Upper lobe of right lung (tissue), 1 donor: ENCODE measurements around the gene MLLT10. TPM values are rescaled to one million over a fixed set of nuclear protein-coding genes. Genes with fewer than 3 reads are reported as not detected.
A peak's percentile ranks its signal among the peaks of the same experiment; 100 is the strongest.

Experiments
- ATAC-seq: fragments of 200-7000 bp; cut with Tn5 transposase; one replicate; pipeline ENCODE4 v1.9.1; 2020; ENCODE audit warnings: mild to moderate bottlenecking, moderate library complexity
- DNase-seq: peaks from one replicate; pipeline ENCODE4 v3.0.0-alpha.2; 2020
- H3K27ac ChIP-seq: fragments of 200-600 bp; one replicate; pipeline ENCODE4 v1.8.0; 2022
- H3K27me3 ChIP-seq: fragments of 200-600 bp; one replicate; pipeline ENCODE4 v1.8.0; 2022; ENCODE audit warnings: mild to moderate bottlenecking
- H3K36me3 ChIP-seq: fragments of 200-600 bp; one replicate; pipeline ENCODE4 v1.8.0; 2022
- H3K4me1 ChIP-seq: fragments of 200-600 bp; one replicate; pipeline ENCODE4 v1.8.0; 2022
- H3K4me3 ChIP-seq: fragments of 200-600 bp; one replicate; pipeline ENCODE4 v1.8.0; 2022; ENCODE audit warnings: mild to moderate bottlenecking
- H3K9me3 ChIP-seq: fragments of 200-600 bp; one replicate; pipeline ENCODE4 v1.8.0; 2022
- CTCF ChIP-seq: fragments of 200-600 bp; IDR thresholded peaks from one replicate; pipeline ENCODE4 v1.8.0; 2022; ENCODE audit warnings: antibody characterized with exemption
- intact Hi-C: fragments of 100-400 bp; cut with DNase I; formaldehyde crosslinking; loops from one replicate; pipeline ENCODE4 v1.11.0; 2022
- total RNA-seq: library from RNA; stranded (reverse); fragmentation: NEBNext Ultra II Directional; extraction: Animal tissue kit (Norgen Biotek cat#: 25700); gene quantifications from one replicate; pipeline ENCODE4 v1.2.1, GENCODE V29; 2021
- donor health status: DM: no; HTN: yes; CAD: no; lungs with severe emphysema.

MLLT10 gene
- total RNA-seq, 1 donor from 2014 or later: 60.6 TPM

DNA sequence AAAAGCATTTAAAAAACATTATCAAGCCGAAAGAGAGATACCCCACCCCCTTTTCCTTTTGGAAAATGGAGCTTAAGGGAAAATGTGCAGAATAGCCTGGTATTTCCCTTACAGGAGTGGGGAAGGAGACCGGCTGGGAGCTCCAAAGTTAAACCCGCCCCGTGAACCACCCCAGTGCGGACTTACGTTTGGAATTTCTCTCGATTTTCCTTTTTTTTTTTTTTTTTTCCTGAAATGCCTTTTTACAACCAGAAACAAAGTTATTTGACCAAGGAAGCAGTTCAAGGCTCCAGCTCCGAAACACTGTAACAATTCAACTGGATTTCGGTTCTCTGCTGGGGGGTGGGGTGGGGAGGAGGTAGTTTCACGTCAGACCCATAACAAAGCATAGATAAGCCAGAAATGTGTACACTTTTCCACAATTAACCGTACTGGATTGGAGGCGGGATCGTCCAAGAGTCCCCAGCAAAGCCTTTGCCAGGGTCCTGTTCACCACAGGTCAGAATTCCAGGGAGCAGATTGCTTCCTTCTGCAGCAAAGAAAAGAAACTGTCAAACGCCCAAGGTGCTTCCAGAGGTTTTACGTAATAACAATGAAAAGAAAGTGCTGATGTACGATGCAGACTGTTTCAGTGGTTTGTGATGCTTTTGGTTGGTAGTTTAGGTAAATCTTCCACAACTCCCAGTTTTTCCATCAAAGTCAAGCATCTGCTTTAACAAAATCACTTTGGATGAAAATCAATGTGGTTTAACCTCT is 15.2 kb upstream of the MLLT10 start:
- DNase-seq (no peak), ATAC-seq (no peak)
- Histone ChIP-seq H3K9me3 (no peaks in the 10 kb centered on the region), H3K36me3 (no peaks in the 10 kb centered on the region), H3K4me3 (peak overlapping the region; percentile 60), H3K27ac (peak overlapping the region; percentile 81), H3K4me1 (peaks cover 15% of the 10 kb centered on the region), H3K27me3 (peaks cover 45% of the 10 kb centered on the region)
- intact Hi-C loops: loop anchor here (10.0 kb wide), 1 partner anchor 216 kb away; no protein-coding TSS in a partner anchor
- no peak for TF ChIP-seq CTCF

DNA sequence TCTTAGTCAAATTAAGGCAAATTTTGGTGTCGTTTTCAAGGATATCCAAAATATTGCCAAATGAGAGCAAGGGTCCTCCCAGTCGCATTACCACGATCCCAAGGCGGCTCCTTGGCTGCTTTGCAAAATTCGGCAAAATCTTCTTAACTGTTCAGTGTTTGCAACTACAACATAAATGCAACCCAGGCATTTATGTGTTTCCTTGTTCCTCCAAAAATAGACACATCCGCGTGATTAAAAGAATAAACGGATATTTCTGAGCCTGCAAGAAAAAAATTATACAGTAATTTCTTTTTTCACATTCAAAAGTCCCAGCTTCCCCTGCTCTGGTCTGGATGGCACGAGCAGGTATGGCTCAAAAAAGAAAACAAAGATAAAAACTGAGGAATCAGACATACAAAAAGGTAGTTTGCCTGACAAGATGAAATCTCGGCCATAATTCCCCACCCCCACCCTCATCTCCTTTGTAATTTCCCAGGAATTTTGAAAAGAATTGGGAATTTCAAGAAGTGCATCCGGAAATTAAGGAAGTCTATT is 14.6 kb upstream of the MLLT10 start:
- DNase-seq: no peak
- no peak for TF ChIP-seq CTCF
- H3K27me3 ChIP-seq: peaks cover 38% of the 10 kb centered on the region
- ATAC-seq: no peak
- peak overlapping the region; percentile 81 for H3K27ac ChIP-seq
- H3K36me3 ChIP-seq: no peaks in the 10 kb centered on the region
- peak overlapping the region; percentile 60 for H3K4me3 ChIP-seq
- H3K4me1 ChIP-seq: peaks cover 20% of the 10 kb centered on the region
- H3K9me3 ChIP-seq: no peaks in the 10 kb centered on the region
- intact Hi-C loops: loop anchor here (10.0 kb wide), 1 partner anchor 215 kb away; no protein-coding TSS in a partner anchor

DNA sequence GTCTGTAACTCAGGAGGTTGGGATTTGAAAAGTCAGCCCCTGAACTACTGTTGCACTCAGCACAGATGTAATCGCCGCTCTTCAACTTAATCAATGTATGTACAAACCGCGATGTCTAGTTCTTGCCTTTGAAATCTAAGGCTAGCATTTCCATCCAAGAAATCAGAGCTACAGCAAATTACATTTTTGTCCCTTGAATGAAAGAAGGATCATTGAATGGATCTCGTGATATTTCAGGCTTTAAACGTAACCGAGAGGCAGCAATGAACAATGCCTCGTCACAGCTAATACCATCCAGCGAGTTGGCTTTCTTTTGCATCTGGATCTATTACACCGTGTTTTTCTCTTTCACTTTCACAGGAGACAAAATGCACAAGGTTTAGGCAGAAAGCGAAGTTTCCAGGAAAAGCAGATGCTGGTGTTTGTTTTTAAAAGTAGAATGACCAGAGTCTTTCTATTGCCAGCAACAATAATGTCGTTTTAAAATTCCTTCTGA is 14.0 kb upstream of the MLLT10 start:
- intact Hi-C loops: loop anchor here (10.0 kb wide), 1 partner anchor 215 kb away; no protein-coding TSS in a partner anchor
- no peak for TF ChIP-seq CTCF
- ATAC-seq (no peak), DNase-seq (no peak)
- H3K27me3 ChIP-seq: peaks cover 33% of the 10 kb centered on the region
- H3K9me3 ChIP-seq: no peaks in the 10 kb centered on the region
- peak overlapping the region; percentile 81 for H3K27ac ChIP-seq
- H3K4me3 ChIP-seq: peak overlapping the region; percentile 60
- H3K4me1 ChIP-seq: peaks cover 20% of the 10 kb centered on the region
- H3K36me3 ChIP-seq: no peaks in the 10 kb centered on the region

- Histone ChIP-seq H3K27me3 (peaks cover 28% of the 10 kb centered on the region), H3K4me1 (peaks cover 20% of the 10 kb centered on the region), H3K9me3 (no peaks in the 10 kb centered on the region), H3K4me3 (peak overlapping the region; percentile 60), H3K36me3 (no peaks in the 10 kb centered on the region), H3K27ac (peak overlapping the region; percentile 81)
- DNase-seq (no peak), ATAC-seq (no peak)
- no peak for TF ChIP-seq CTCF
- intact Hi-C loops: no loop called here
Observed at GRCh38 chr10:21520509-21520908, 13.5 kb upstream of the MLLT10 start.

GRCh38 chr10:21520949-21521348 is 13.1 kb upstream of the MLLT10 start:
- ATAC-seq (no peak), DNase-seq (no peak)
- H3K9me3 ChIP-seq: no peaks in the 10 kb centered on the region
- H3K4me1 ChIP-seq: peaks cover 17% of the 10 kb centered on the region
- H3K4me3 ChIP-seq: no peak overlapping the region
- TF ChIP-seq CTCF: no peak
- intact Hi-C loops: no loop called here
- H3K36me3 ChIP-seq: no peaks in the 10 kb centered on the region
- peaks cover 24% of the 10 kb centered on the region for H3K27me3 ChIP-seq
- no peak overlapping the region for H3K27ac ChIP-seq
